ENCODE data around the gene HS1BP3. TPM values are rescaled to one million over a fixed set of nuclear protein-coding genes. Genes with fewer than 3 reads are reported as not detected.

Gene HS1BP3
- total and polyA plus RNA-seq, 9 of the 15 experiments (the other 6 are each of a cell fraction or from before 2014, with no cell fraction given), result 0.41 to 8.3 (median 5.9) TPM

DNA sequence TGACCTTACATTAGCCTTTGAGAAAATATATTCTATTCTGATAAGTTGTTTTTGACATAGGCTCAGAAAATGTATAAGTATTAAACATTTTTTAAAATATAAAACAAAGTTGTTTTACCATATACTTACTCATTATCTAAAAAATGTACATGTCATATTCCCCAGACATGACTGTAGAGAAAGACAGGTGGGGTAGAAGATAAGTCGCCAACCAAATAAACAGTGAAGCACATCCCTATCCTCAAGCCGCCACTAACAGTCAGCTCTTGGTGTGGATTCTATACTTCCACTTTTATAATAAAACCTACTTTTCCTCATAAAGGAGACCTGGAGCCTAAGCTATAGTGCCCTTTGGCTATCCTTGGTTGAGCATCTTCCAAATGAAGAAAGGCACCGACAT is 42.4 kb upstream of the HS1BP3 start:
- no peaks in the 10 kb centered on the region for H3K27me3 ChIP-seq (ENCODE audit: control insufficient read depth in 2 of 2, insufficient read depth in 2 of 2, low read length in 2 of 2)
- H3K36me3 ChIP-seq (ENCODE audit: control insufficient read depth, insufficient read depth, low read length), result peaks cover 36% of the 10 kb centered on the region; the same call in 2 of the 3 replicates
- ChIA-PET POLR2A (interaction anchor here (1.1 to 1.4 kb wide), 2 partner anchors 15 to 18 kb away, joined by 3 to 4 read pairs; no protein-coding TSS in a partner anchor), CTCF (ENCODE audit: low intra/inter-chr PET ratio) (no interaction called here)
- peaks cover 0 to 4% of the 10 kb centered on the region in 2 experiments; a peak in 2 of 5 replicates for H3K4me1 ChIP-seq (replicated peaks in 1 of 2; ENCODE audit: control insufficient read depth in 2 of 2, insufficient read depth in 2 of 2, low read length in 2 of 2)
- H3K4me2 ChIP-seq (ENCODE audit: insufficient read depth, low read length), result peak overlapping the region; percentile 23; the same call in 1 of the 2 replicates
- in situ Hi-C loops (cut with MboI), result no loop called here
- no peaks in the 10 kb centered on the region for H4K20me1 ChIP-seq (replicated peaks; ENCODE audit: control insufficient read depth, insufficient read depth, low read length)
- intact Hi-C loops (cut with micrococcal nuclease), result no loop called here
- no peak for FAIRE-seq
- peak; percentile 67 for ATAC-seq
- H3K27ac ChIP-seq (ENCODE audit: extremely low read depth, low read depth, low read length), result no peak overlapping the region
- DNase-seq (ENCODE audit: extremely low read depth in 1 of 4, low spot score in 3 of 4), result no peak
- no TSS peak for BruUV-seq (replicated peaks)
- H3K4me3 ChIP-seq, result no peak overlapping the region
- no peak overlapping the region for H3K9ac ChIP-seq (ENCODE audit: insufficient read depth in 1 of 2, low read depth in 2 of 2, low read length in 2 of 2)
- no peaks in the 10 kb centered on the region for H3K79me2 ChIP-seq (ENCODE audit: control insufficient read depth, insufficient read depth, low read length)
- no peaks in the 10 kb centered on the region for H3K9me1 ChIP-seq (ENCODE audit: control insufficient read depth, insufficient read depth, low read length)
- H2AFZ ChIP-seq (ENCODE audit: low read depth, low read length), result no peak overlapping the region
- TF ChIP-seq CHD4 (IDR thresholded peaks at IDR 0.05; ENCODE audit: insufficient read depth, insufficient replicate concordance, low read depth, low read length, poor library complexity, severe bottlenecking) (no peak), KLF13 (tag; IDR thresholded peaks at IDR 0.05; ENCODE audit: borderline replicate concordance, low read depth) (no peak), PRMT5 (CRISPR knock-in tag; IDR thresholded peaks at IDR 0.05) (no peak), IRF2 (CRISPR knock-in tag; IDR thresholded peaks at IDR 0.05) (no peak), TCF3 (CRISPR knock-in tag; IDR thresholded peaks at IDR 0.05) (peak; percentile 61), NCOR1 (IDR thresholded peaks at IDR 0.05) (peak; percentile 10; the same call in 1 of the 2 replicates)
- TF ChIP-seq, protein P1, sequence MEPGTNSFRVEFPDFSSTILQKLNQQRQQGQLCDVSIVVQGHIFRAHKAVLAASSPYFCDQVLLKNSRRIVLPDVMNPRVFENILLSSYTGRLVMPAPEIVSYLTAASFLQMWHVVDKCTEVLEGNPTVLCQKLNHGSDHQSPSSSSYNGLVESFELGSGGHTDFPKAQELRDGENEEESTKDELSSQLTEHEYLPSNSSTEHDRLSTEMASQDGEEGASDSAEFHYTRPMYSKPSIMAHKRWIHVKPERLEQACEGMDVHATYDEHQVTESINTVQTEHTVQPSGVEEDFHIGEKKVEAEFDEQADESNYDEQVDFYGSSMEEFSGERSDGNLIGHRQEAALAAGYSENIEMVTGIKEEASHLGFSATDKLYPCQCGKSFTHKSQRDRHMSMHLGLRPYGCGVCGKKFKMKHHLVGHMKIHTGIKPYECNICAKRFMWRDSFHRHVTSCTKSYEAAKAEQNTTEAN (CRISPR knock-in tag; IDR thresholded peaks at IDR 0.05), result no peak
- no peaks in the 10 kb centered on the region for H3K9me3 ChIP-seq (replicated peaks; ENCODE audit: control insufficient read depth, insufficient read depth, low read depth, low read length)
- WGBS (ENCODE audit: insufficient coverage, low coverage, missing lambda C conversion rate), result 39% methylated on average over 3 of the region's 3 CpGs
